NCI-H526 (cell line): ENCODE measurements around the gene GLT8D2.

ENCODE experiments used
- DNase-seq, 2 experiments: peaks; one replicate each; lab custom pipeline; 2025; lab: John Stamatoyannopoulos, UW

GLT8D2 gene

DNA sequence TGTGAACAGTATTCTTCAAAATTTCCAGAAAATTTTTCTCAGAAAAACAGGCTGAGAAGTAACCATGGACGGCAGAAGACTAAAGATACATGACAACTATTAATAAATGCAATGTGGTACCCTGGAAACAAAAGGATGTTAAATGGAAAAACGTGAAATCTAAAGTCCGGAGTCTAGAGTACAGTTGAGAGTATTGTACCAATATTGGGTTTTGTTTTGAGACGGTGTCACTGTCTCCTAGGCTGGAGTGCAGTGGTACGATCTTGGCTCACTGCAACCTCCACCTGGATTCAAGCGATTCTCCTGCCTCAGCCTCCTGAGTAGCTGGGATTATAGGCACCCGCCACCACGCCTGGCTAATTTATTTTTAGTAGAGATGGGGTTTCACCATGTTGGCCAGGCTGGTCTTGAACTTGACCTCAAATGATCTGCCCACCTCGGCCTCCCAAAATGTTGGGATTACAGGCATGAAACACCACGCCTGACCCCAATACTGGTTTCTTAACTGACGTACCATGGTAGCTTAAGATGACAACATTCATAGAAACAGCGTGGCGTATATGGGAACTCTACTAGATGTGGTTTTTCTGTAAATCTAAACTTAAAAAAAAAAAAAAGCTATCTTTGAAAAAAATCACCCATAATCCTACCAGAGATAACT is 101.1 kb downstream of the GLT8D2 start:
- no peak for DNase-seq

DNA sequence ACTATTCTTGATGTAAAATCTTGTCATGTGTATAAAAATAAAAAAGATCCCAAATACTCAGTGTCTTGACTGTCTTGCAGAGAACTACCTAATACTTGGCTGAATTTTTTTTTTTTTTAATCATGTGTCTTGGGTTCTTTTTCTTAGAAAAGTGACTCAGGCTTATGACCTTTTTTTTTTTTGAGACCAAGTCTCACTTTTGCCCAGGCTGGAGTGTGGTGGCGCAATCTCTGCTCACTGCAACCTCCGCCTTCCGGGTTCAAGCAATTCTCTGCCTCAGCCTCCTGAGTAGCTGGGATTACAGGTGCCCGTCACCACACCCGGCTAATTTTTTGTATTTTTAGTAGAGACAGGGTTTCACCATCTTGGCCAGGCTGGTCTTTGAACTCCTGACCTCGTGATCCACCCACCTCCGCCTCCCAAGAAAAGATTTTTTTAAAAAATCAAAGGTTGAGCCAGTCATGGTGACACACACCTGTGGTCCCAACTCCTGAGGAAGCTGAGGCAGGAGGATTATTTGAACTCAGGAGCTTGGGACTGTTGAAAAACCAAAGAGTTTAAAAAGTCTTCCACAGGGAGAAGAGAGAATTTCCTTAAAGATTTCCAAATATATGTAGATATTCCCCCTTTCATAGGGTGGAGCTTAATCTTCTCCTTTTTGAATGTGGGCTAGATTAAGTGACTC is 102.0 kb downstream of the GLT8D2 start:
- DNase-seq = no peak

DNA sequence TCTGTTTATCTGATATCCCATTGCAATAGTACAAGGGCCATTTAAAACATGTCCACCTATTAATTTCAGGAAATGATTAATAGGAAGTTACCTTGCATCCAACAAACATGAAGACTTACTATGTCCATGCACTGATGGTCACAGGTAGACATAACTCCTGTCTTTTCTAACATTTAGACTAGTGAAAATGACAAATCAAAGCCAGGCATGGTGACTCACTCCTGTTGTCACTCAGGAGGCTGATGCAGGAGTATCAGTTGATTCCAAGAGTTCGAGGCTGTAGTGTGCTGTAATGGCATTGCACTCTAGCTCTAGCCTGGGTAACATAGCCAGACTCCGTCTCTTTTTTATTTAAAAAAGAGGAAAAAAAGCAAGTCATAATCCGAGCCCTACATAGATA is 105.0 kb downstream of the GLT8D2 start:
- no peak for DNase-seq
